ENCODE measurements around the gene PCSK4. TPM values are rescaled to one million over a fixed set of nuclear protein-coding genes. Genes with fewer than 3 reads are reported as not detected.

Gene PCSK4
- total and polyA plus RNA-seq, 10 of the 15 experiments (the other 5 are each of a cell fraction or from before 2014, with no cell fraction given), result 0.27 to 0.99 (median 0.40) TPM; not detected in 3

- Histone ChIP-seq H3K4me1 (ENCODE audit: control insufficient read depth, insufficient read depth, low read length) (no peaks in the 10 kb centered on the region; the same call in 1 of the 2 replicates), H3K9me3 (replicated peaks; ENCODE audit: control insufficient read depth, insufficient read depth, low read length) (no peaks in the 10 kb centered on the region), H3K9ac (ENCODE audit: control insufficient read depth, insufficient read depth, low read length) (no peak overlapping the region), H2AFZ (ENCODE audit: control insufficient read depth, low read depth, low read length) (no peak overlapping the region), H4K20me1 (ENCODE audit: control insufficient read depth, insufficient read depth) (no peaks in the 10 kb centered on the region), H3K36me3 (ENCODE audit: control insufficient read depth in 2 of 2, insufficient read depth in 2 of 2, low read length in 1 of 2) (no peaks in the 10 kb centered on the region), H3K27me3 (replicated peaks in 1 of 2; ENCODE audit: control insufficient read depth in 2 of 2, insufficient read depth in 2 of 2, low read length in 1 of 2) (peaks cover 7 to 12% of the 10 kb centered on the region in 2 experiments), H3K27ac (ENCODE audit: control insufficient read depth, insufficient read depth) (no peak overlapping the region), H3K4me3 (no peak overlapping the region), H3K4me2 (ENCODE audit: control insufficient read depth, insufficient read depth) (no peak overlapping the region), H3K79me2 (ENCODE audit: control insufficient read depth, insufficient read depth, low read length) (no peaks in the 10 kb centered on the region)
- SMC1A ChIA-PET (ENCODE audit: uncharacterized antibody, unreplicated experiment), result no interaction called here
- DNase-seq (ENCODE audit: low read depth, low spot score) (no peak), ATAC-seq (peak; percentile 66), FAIRE-seq (no peak)
- POLR2A ChIA-PET, result interaction anchor here (0.5 kb wide), 1 partner anchor 138 kb away, joined by 4 read pairs; no protein-coding TSS in a partner anchor
- in situ Hi-C loops (cut with MboI), result no loop called here
- WGBS (ENCODE audit: insufficient coverage, insufficient replicate concordance, low lambda C conversion rate, missing lambda C conversion rate), result 57% methylated on average over 82 of the region's 83 CpGs
- RAD21 ChIA-PET (ENCODE audit: unreplicated experiment), result no interaction called here
- intact Hi-C loops (cut with micrococcal nuclease; ENCODE audit: unreplicated experiment), result no loop called here
- BruUV-seq (replicated peaks), result no TSS peak
- CTCF ChIA-PET, result interaction anchor here (1.1 kb wide), 1 partner anchor 41 kb away, joined by 3 read pairs; no protein-coding TSS in a partner anchor
- TF ChIP-seq, protein P1, sequence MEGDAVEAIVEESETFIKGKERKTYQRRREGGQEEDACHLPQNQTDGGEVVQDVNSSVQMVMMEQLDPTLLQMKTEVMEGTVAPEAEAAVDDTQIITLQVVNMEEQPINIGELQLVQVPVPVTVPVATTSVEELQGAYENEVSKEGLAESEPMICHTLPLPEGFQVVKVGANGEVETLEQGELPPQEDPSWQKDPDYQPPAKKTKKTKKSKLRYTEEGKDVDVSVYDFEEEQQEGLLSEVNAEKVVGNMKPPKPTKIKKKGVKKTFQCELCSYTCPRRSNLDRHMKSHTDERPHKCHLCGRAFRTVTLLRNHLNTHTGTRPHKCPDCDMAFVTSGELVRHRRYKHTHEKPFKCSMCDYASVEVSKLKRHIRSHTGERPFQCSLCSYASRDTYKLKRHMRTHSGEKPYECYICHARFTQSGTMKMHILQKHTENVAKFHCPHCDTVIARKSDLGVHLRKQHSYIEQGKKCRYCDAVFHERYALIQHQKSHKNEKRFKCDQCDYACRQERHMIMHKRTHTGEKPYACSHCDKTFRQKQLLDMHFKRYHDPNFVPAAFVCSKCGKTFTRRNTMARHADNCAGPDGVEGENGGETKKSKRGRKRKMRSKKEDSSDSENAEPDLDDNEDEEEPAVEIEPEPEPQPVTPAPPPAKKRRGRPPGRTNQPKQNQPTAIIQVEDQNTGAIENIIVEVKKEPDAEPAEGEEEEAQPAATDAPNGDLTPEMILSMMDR (IDR thresholded peaks at IDR 0.05 in 2 of 3, conservative IDR thresholded peaks at IDR 0.05 in 1 of 3; ENCODE audit: control insufficient read depth in 2 of 3, extremely low read depth in 1 of 3, insufficient read depth in 1 of 3, low read depth in 3 of 3, low read length in 3 of 3), result peak in 2 of 3 experiments; percentile 10 to 36; a peak in 2 of 6 replicates
- TF ChIP-seq POLR2A (IDR thresholded peaks at IDR 0.05; ENCODE audit: low read depth, low read length) (peak; percentile 18; the same call in 1 of the 2 replicates), ZNF384 (IDR thresholded peaks at IDR 0.05; ENCODE audit: borderline replicate concordance, low read depth, low read length) (no peak)
These were observed 24.7 kb downstream of the PCSK4 start for GRCh38 chr19:1465191-1466016.

DNA sequence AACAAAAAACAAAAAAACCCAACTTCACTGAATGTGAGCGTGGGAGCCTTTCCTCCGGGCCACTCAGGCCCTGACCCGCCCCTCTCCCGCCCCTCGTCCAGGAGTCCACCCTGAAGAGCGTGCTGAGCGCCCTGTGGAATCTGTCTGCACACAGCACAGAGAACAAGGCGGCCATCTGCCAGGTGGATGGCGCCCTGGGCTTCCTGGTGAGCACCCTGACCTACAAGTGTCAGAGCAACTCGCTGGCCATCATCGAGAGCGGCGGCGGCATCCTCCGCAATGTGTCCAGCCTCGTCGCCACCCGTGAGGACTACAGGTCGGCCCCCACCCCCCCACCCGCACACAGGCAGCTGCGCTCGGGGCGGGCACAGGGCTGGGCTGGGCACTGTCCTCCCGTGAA, 28.3 kb downstream of the PCSK4 start:
- POLR2A ChIA-PET, result interaction anchor here (0.6 kb wide), 1 partner anchor 17 kb away, joined by 4 read pairs; no protein-coding TSS in a partner anchor
- ATAC-seq (no peak), FAIRE-seq (no peak), DNase-seq (ENCODE audit: low read depth, low spot score) (no peak)
- Histone ChIP-seq H3K27me3 (replicated peaks in 1 of 2; ENCODE audit: control insufficient read depth in 2 of 2, insufficient read depth in 2 of 2, low read length in 1 of 2) (peaks cover 0 to 2% of the 10 kb centered on the region in 2 experiments; a peak in 2 of 4 replicates), H3K4me1 (ENCODE audit: control insufficient read depth, insufficient read depth, low read length) (no peaks in the 10 kb centered on the region), H2AFZ (ENCODE audit: control insufficient read depth, low read depth, low read length) (no peak overlapping the region), H3K9ac (ENCODE audit: control insufficient read depth, insufficient read depth, low read length) (no peak overlapping the region), H3K27ac (ENCODE audit: control insufficient read depth, insufficient read depth) (no peak overlapping the region), H3K4me3 (no peak overlapping the region), H3K79me2 (ENCODE audit: control insufficient read depth, insufficient read depth, low read length) (no peaks in the 10 kb centered on the region), H3K4me2 (ENCODE audit: control insufficient read depth, insufficient read depth) (no peak overlapping the region), H3K9me3 (replicated peaks; ENCODE audit: control insufficient read depth, insufficient read depth, low read length) (no peaks in the 10 kb centered on the region), H4K20me1 (ENCODE audit: control insufficient read depth, insufficient read depth) (no peaks in the 10 kb centered on the region), H3K36me3 (ENCODE audit: control insufficient read depth in 2 of 2, insufficient read depth in 2 of 2, low read length in 1 of 2) (no peaks in the 10 kb centered on the region)
- intact Hi-C loops (cut with micrococcal nuclease; ENCODE audit: unreplicated experiment) (no loop called here), in situ Hi-C loops (cut with MboI) (no loop called here)
- SMC1A ChIA-PET (ENCODE audit: uncharacterized antibody, unreplicated experiment), result no interaction called here
- no TSS peak for BruUV-seq (replicated peaks)
- RAD21 ChIA-PET (ENCODE audit: unreplicated experiment), result no interaction called here
- TF ChIP-seq JUND (IDR thresholded peaks at IDR 0.05; ENCODE audit: low read depth, low read length) (no peak), REST (IDR thresholded peaks at IDR 0.05; ENCODE audit: low read depth, low read length) (no peak), SIN3A (IDR thresholded peaks at IDR 0.05; ENCODE audit: low read depth, low read length) (no peak)
- 64% methylated on average over 24 of the region's 24 CpGs for WGBS (ENCODE audit: insufficient coverage, insufficient replicate concordance, low lambda C conversion rate, missing lambda C conversion rate)
- CTCF ChIA-PET, result no interaction called here

All from GM12878 (cell line).